Naive thymus-derived CD4-positive, alpha-beta T cell (primary cell): ENCODE data around the gene KCNG3. TPM values are rescaled to one million over a fixed set of nuclear protein-coding genes. Genes with fewer than 3 reads are reported as not detected.

Experiments
- ATAC-seq: fragments of 150-1000 bp; cut with Tn5 transposase; 2 replicates; pipeline ENCODE4 v1.10.0; 2021; ENCODE audit warnings: mild to moderate bottlenecking, moderate library complexity
- CTCF ChIA-PET: fragments of 350-600 bp; sonication (Branson Sonifier 250); formaldehyde crosslinking; loops from one replicate; lab custom pipeline; 2021; ENCODE audit warnings: antibody characterized with exemption; lab: Charles Lee
- POLR2A ChIA-PET: fragments of 350-600 bp; sonication (Branson Sonifier 250); formaldehyde crosslinking; loops from one replicate; lab custom pipeline; 2021; ENCODE audit warnings: antibody characterized with exemption, inconsistent platforms; lab: Charles Lee
- DNase-seq, 9 donors: peaks; one replicate each; pipeline versions ENCODE4 v3.0.0 to v3.0.0-alpha.2; 2020 to 2022; ENCODE audit warnings: mixed read lengths in 1 of 9
- H3K27ac ChIP-seq: one replicate; pipeline ENCODE4 v1.7.0; 2013; ENCODE audit warnings: mild to moderate bottlenecking, low read depth, low read length, moderate library complexity
- H3K27me3 ChIP-seq, 2 donors: one replicate each; pipeline ENCODE4 v1.7.0; 2013; ENCODE audit warnings: low read length in 2 of 2, mild to moderate bottlenecking in 2 of 2, moderate library complexity in 2 of 2; ENCODE audit not compliant: control insufficient read depth in 2 of 2, insufficient read depth in 2 of 2
- H3K36me3 ChIP-seq, 3 experiments: 1 replicate in 2 of 3; 2 replicates in 1 of 3; pipeline ENCODE4 v1.7.0; 2013; ENCODE audit warnings: low read length in 3 of 3, mild to moderate bottlenecking in 3 of 3, moderate library complexity in 1 of 3; ENCODE audit not compliant: insufficient read depth in 3 of 3, control insufficient read depth in 2 of 3
- H3K4me1 ChIP-seq, 2 donors: one replicate each; pipeline ENCODE4 v1.7.0; 2013; ENCODE audit warnings: low read length in 2 of 2, mild to moderate bottlenecking in 2 of 2, moderate library complexity in 1 of 2; ENCODE audit not compliant: control insufficient read depth in 2 of 2, insufficient read depth in 2 of 2
- H3K4me3 ChIP-seq: 2 replicates; pipeline ENCODE4 v1.7.0; 2013; ENCODE audit warnings: mild to moderate bottlenecking, low read length
- H3K9me3 ChIP-seq, 3 experiments: 1 replicate in 2 of 3; 2 replicates in 1 of 3; pipeline ENCODE4 v1.7.0; 2013; ENCODE audit warnings: low read length in 3 of 3; ENCODE audit not compliant: control insufficient read depth in 2 of 3
- H3K27ac Mint-ChIP-seq, 9 donors: one replicate each; pipeline ENCODE4 v1.8.0; 2020 to 2022; ENCODE audit warnings: mixed read lengths in 9 of 9, mild to moderate bottlenecking in 8 of 9, moderate library complexity in 5 of 9, inconsistent platforms in 2 of 9
- H3K27me3 Mint-ChIP-seq, 5 donors: one replicate each; pipeline ENCODE4 v1.8.0; 2021 to 2022; ENCODE audit warnings: mixed read lengths in 5 of 5, mild to moderate bottlenecking in 1 of 5
- H3K36me3 Mint-ChIP-seq, 5 donors: one replicate each; pipeline ENCODE4 v1.8.0; 2020 to 2022; ENCODE audit warnings: mixed read lengths in 5 of 5, mild to moderate bottlenecking in 3 of 5, inconsistent platforms in 1 of 5
- H3K4me1 Mint-ChIP-seq, 7 donors: one replicate each; pipeline ENCODE4 v1.8.0; 2020 to 2022; ENCODE audit warnings: mixed read lengths in 7 of 7, mild to moderate bottlenecking in 3 of 7, inconsistent platforms in 1 of 7
- H3K4me3 Mint-ChIP-seq, 10 donors: one replicate each; pipeline ENCODE4 v1.8.0; 2020 to 2022; ENCODE audit warnings: mild to moderate bottlenecking in 10 of 10, mixed read lengths in 10 of 10, moderate library complexity in 6 of 10, inconsistent platforms in 2 of 10
- H3K9me3 Mint-ChIP-seq, 11 donors: one replicate each; pipeline ENCODE4 v1.8.0; 2020 to 2022; ENCODE audit warnings: mixed read lengths in 11 of 11, mild to moderate bottlenecking in 4 of 11, inconsistent platforms in 1 of 11, moderate library complexity in 1 of 11
- intact Hi-C, 2 donors: fragments of 100-400 bp; cut with micrococcal nuclease; formaldehyde crosslinking; loops; one replicate each; pipeline ENCODE4 v1.15.1; 2023
- polyA plus RNA-seq, 2 donors: library from polyadenylated mRNA; unstranded; fragments of 300-500 nt; fragmentation: Illumina TruSeq; gene quantifications; one replicate each; pipeline ENCODE4 v1.2.3, GENCODE V29; 2021
- total RNA-seq, 6 experiments: library from RNA in 5 of 6; stranded (reverse) in 5 of 6; gene quantifications; 1 replicate in 5 of 6; 2 replicates in 1 of 6; pipeline ENCODE4 v1.2.3 and lab custom pipeline; 2021 to 2026

The KCNG3 gene
- total and polyA plus RNA-seq, 7 experiments from 2014 or later, result 0.08 to 0.48 (median 0.11) TPM; not detected in 2

GRCh38 chr2:42492691-42493467 lies 903 bp downstream of the KCNG3 start:
- Mint-ChIP-seq H3K27me3 (peaks cover 0 to 49% (median 5%) of the 10 kb centered on the region in 5 donors), H3K4me3 (peak overlapping the region; percentile 67 to 88 (median 82)), H3K27ac (peak overlapping the region in 4 of 9 donors; percentile 48 to 66 (median 59)), H3K4me1 (peaks cover 0 to 18% (median 10%) of the 10 kb centered on the region in 7 donors), H3K9me3 (no peaks in the 10 kb centered on the region), H3K36me3 (no peaks in the 10 kb centered on the region)
- no peaks in the 10 kb centered on the region for H3K9me3 ChIP-seq
- no peaks in the 10 kb centered on the region for H3K36me3 ChIP-seq
- CTCF ChIA-PET, result interaction anchor here (0.5 to 2.2 kb wide), 2 partner anchors 171 to 991 kb away, joined by 3 to 16 read pairs; no protein-coding TSS in a partner anchor
- peak overlapping the region; percentile 50 for H3K4me3 ChIP-seq
- H3K27ac ChIP-seq, result no peak overlapping the region
- POLR2A ChIA-PET, result no interaction called here
- DNase-seq (peak; percentile 28 to 71 (median 53)), ATAC-seq (peak; percentile 30)
- H3K4me1 ChIP-seq, result peaks cover 0 to 10% of the 10 kb centered on the region in 2 donors
- intact Hi-C loops, result loop anchor here (1.0 to 10.0 kb wide), 5 partner anchors 319 to 653 kb away; no protein-coding TSS in a partner anchor
- no peaks in the 10 kb centered on the region for H3K27me3 ChIP-seq

DNA sequence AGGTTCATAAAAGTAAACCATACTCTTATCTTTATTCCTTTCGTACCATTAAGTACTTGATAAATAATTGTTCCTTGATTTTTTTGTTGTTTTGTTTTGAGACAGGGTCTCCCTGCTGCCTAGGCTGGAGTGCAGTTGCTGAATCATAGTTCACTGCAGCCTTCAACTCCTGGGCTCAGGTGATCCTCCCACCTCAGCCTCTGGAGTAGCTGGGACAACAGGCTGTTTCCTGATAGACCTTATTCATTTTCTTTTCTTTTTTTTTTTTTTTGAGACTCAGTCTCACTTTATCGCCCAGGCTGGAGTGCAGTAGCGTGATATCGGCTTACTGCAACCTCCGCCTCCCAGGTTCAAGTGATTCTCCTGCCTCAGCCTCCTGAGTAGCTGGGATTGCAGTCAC lies 5.5 kb downstream of the KCNG3 start:
- Histone ChIP-seq H3K4me3 (no peak overlapping the region), H3K27me3 (no peaks in the 10 kb centered on the region), H3K4me1 (peaks cover 0 to 5% of the 10 kb centered on the region in 2 donors), H3K36me3 (no peaks in the 10 kb centered on the region), H3K27ac (no peak overlapping the region), H3K9me3 (no peaks in the 10 kb centered on the region)
- POLR2A ChIA-PET, result interaction anchor here (0.7 kb wide), 1 partner anchor 628 kb away, joined by 6 read pairs; no protein-coding TSS in a partner anchor
- DNase-seq, result no peak
- Mint-ChIP-seq H3K4me1 (peaks cover 0 to 6% (median 0%) of the 10 kb centered on the region in 7 donors), H3K4me3 (no peak overlapping the region), H3K27me3 (peaks cover 0 to 42% (median 5%) of the 10 kb centered on the region in 5 donors), H3K27ac (no peak overlapping the region), H3K9me3 (no peaks in the 10 kb centered on the region), H3K36me3 (no peaks in the 10 kb centered on the region)
- CTCF ChIA-PET, result no interaction called here
- no peak for ATAC-seq
- intact Hi-C loops, result no loop called here

GRCh38 chr2:42486145-42486906 lies 7.5 kb downstream of the KCNG3 start:
- intact Hi-C loops, result no loop called here
- Mint-ChIP-seq H3K4me3 (no peak overlapping the region), H3K4me1 (peaks cover 0 to 1% (median 0%) of the 10 kb centered on the region in 7 donors), H3K27me3 (peaks cover 0 to 27% (median 0%) of the 10 kb centered on the region in 5 donors), H3K27ac (peak overlapping the region in 1 of 9 donors; percentile 65), H3K9me3 (no peaks in the 10 kb centered on the region), H3K36me3 (peaks cover 0 to 3% (median 0%) of the 10 kb centered on the region in 5 donors)
- H3K4me3 ChIP-seq, result no peak overlapping the region
- POLR2A ChIA-PET, result interaction anchor here (0.7 kb wide), 1 partner anchor 119 kb away, joined by 3 read pairs; no protein-coding TSS in a partner anchor
- CTCF ChIA-PET, result interaction anchor here (0.6 kb wide), 2 partner anchors 11 to 1888 kb away, joined by 3 to 5 read pairs; no protein-coding TSS in a partner anchor
- DNase-seq, result no peak
- no peaks in the 10 kb centered on the region for H3K9me3 ChIP-seq
- H3K27ac ChIP-seq, result no peak overlapping the region
- H3K27me3 ChIP-seq, result no peaks in the 10 kb centered on the region
- no peak for ATAC-seq
- H3K36me3 ChIP-seq, result no peaks in the 10 kb centered on the region
- H3K4me1 ChIP-seq, result no peaks in the 10 kb centered on the region

DNA sequence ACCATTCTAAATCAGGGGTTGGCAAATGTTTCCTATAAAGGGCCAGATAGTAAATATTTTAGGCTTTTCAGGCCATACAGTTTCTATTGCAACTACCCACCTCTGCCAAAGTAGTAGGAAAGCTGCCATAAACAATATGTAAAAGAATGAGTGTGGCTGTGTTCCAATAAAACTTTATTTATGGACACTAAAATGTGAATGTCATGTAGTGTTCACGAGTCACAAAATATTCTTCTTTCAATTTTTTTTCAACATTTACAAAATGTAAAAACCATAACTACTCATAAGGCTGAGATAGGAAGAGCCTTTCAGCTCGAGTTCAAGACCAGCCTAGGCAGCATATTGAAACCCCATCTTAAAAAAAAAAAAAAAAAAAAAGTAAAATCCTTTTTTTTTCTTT lies 13.4 kb downstream of the KCNG3 start:
- H3K36me3 ChIP-seq, result no peaks in the 10 kb centered on the region
- H3K4me3 ChIP-seq, result no peak overlapping the region
- H3K27ac ChIP-seq, result no peak overlapping the region
- peaks cover 0 to 3% (median 0%) of the 10 kb centered on the region in 5 donors for H3K36me3 Mint-ChIP-seq
- H3K4me3 Mint-ChIP-seq, result no peak overlapping the region
- no peak overlapping the region for H3K27ac Mint-ChIP-seq
- H3K27me3 ChIP-seq, result no peaks in the 10 kb centered on the region
- no peaks in the 10 kb centered on the region for H3K4me1 ChIP-seq
- POLR2A ChIA-PET, result no interaction called here
- H3K9me3 ChIP-seq, result no peaks in the 10 kb centered on the region
- ATAC-seq (no peak), DNase-seq (no peak)
- peaks cover 0 to 1% (median 0%) of the 10 kb centered on the region in 7 donors for H3K4me1 Mint-ChIP-seq
- no peaks in the 10 kb centered on the region for H3K9me3 Mint-ChIP-seq
- H3K27me3 Mint-ChIP-seq, result peaks cover 0 to 2% (median 0%) of the 10 kb centered on the region in 5 donors
- intact Hi-C loops, result no loop called here
- CTCF ChIA-PET, result no interaction called here

DNA sequence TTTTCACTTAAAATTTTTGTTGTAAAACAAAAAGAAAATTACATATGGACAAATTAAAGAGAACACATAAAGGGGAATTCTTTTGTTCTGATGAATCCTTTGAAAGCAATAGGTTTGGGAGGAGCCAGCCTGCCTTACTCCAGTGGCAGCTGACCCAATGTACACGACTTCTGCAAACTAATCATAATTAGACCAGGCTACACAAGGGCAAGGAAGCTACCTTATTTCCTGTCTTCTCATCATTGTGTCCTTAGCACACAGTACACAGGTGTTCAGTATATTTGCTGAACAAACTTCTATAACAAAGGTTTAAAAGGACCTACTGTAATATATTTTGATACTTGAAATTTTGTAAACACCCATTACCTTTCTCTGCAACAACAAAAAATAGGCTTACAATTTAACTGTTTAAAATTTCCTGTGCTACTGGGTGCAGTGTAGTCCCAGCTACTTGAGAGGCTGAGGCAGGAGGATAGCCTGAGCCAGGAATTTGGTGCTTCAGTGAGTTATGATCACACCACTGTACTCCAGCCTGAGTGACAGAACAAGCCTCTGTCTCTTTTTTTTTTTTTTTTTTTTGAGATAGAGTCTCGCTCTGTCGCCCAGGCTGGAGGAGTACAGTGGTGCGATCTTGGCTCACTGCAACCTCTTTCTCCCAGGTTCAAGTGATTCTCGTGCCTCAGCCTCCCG lies 18.9 kb downstream of the KCNG3 start:
- no peak overlapping the region for H3K27ac ChIP-seq
- DNase-seq (no peak), ATAC-seq (no peak)
- no peak overlapping the region for H3K4me3 ChIP-seq
- no peaks in the 10 kb centered on the region for H3K36me3 Mint-ChIP-seq
- no peaks in the 10 kb centered on the region for H3K4me1 ChIP-seq
- H3K27me3 Mint-ChIP-seq, result peaks cover 0 to 1% (median 0%) of the 10 kb centered on the region in 5 donors
- H3K9me3 Mint-ChIP-seq, result no peaks in the 10 kb centered on the region
- H3K9me3 ChIP-seq, result no peaks in the 10 kb centered on the region
- no peaks in the 10 kb centered on the region for H3K27me3 ChIP-seq
- intact Hi-C loops, result no loop called here
- H3K4me3 Mint-ChIP-seq, result no peak overlapping the region
- H3K4me1 Mint-ChIP-seq, result no peaks in the 10 kb centered on the region
- no peak overlapping the region for H3K27ac Mint-ChIP-seq
- H3K36me3 ChIP-seq, result no peaks in the 10 kb centered on the region
- CTCF ChIA-PET, result no interaction called here
- POLR2A ChIA-PET, result no interaction called here

GRCh38 chr2:42470706-42471105 lies 23.1 kb downstream of the KCNG3 start:
- H3K36me3 ChIP-seq, result no peaks in the 10 kb centered on the region

More at GRCh38 chr2:42470706-42471105, 23.1 kb downstream of the KCNG3 start:
- no peaks in the 10 kb centered on the region for H3K4me1 Mint-ChIP-seq
- H3K4me3 ChIP-seq, result no peak overlapping the region
- H3K36me3 Mint-ChIP-seq, result no peaks in the 10 kb centered on the region
- H3K9me3 ChIP-seq, result no peaks in the 10 kb centered on the region
- CTCF ChIA-PET, result no interaction called here
- H3K9me3 Mint-ChIP-seq, result no peaks in the 10 kb centered on the region
- no peaks in the 10 kb centered on the region for H3K27me3 ChIP-seq
- DNase-seq (no peak), ATAC-seq (no peak)
- peaks cover 0 to 1% (median 0%) of the 10 kb centered on the region in 5 donors for H3K27me3 Mint-ChIP-seq
- POLR2A ChIA-PET, result no interaction called here
- intact Hi-C loops, result no loop called here
- H3K4me3 Mint-ChIP-seq, result no peak overlapping the region
- no peaks in the 10 kb centered on the region for H3K4me1 ChIP-seq
- H3K27ac Mint-ChIP-seq, result no peak overlapping the region
- H3K27ac ChIP-seq, result no peak overlapping the region
